ENCODE data around the gene CIT. TPM values are rescaled to one million over a fixed set of nuclear protein-coding genes. Genes with fewer than 3 reads are reported as not detected.

CIT gene
- total and polyA plus RNA-seq, 10 of the 15 experiments (the other 5 are each of a cell fraction or from before 2014, with no cell fraction given), result 1.0 to 38.2 (median 14.9) TPM

- Histone ChIP-seq H3K27me3 (replicated peaks in 1 of 2; ENCODE audit: control insufficient read depth in 2 of 2, insufficient read depth in 2 of 2, low read length in 1 of 2) (no peaks in the 10 kb centered on the region), H3K36me3 (ENCODE audit: control insufficient read depth in 2 of 2, insufficient read depth in 2 of 2, low read length in 1 of 2) (peaks cover 3 to 4% of the 10 kb centered on the region in 2 experiments; a peak in 3 of 4 replicates), H3K79me2 (ENCODE audit: control insufficient read depth, insufficient read depth, low read length) (no peaks in the 10 kb centered on the region), H4K20me1 (ENCODE audit: control insufficient read depth, insufficient read depth) (no peaks in the 10 kb centered on the region), H3K27ac (ENCODE audit: control insufficient read depth, insufficient read depth) (no peak overlapping the region), H3K9me3 (replicated peaks; ENCODE audit: control insufficient read depth, insufficient read depth, low read length) (no peaks in the 10 kb centered on the region), H3K4me2 (ENCODE audit: control insufficient read depth, insufficient read depth) (no peak overlapping the region), H3K4me3 (no peak overlapping the region), H3K9ac (ENCODE audit: control insufficient read depth, insufficient read depth, low read length) (no peak overlapping the region), H3K4me1 (ENCODE audit: control insufficient read depth, insufficient read depth, low read length) (no peaks in the 10 kb centered on the region), H2AFZ (ENCODE audit: control insufficient read depth, low read depth, low read length) (no peak overlapping the region)
- ATAC-seq (no peak), FAIRE-seq (no peak), DNase-seq (ENCODE audit: low read depth, low spot score) (no peak)
- intact Hi-C loops (cut with micrococcal nuclease; ENCODE audit: unreplicated experiment), result no loop called here
- ChIA-PET POLR2A (no interaction called here), SMC1A (ENCODE audit: uncharacterized antibody, unreplicated experiment) (interaction anchor here (1.1 kb wide), 1 partner anchor 8 kb away, joined by 3 read pairs; no protein-coding TSS in a partner anchor), CTCF (no interaction called here), RAD21 (ENCODE audit: unreplicated experiment) (no interaction called here)
- no TSS peak for BruUV-seq (replicated peaks)
- TF ChIP-seq MLLT1 (IDR thresholded peaks at IDR 0.05) (no peak), ZNF592 (IDR thresholded peaks at IDR 0.05) (no peak), PAX5 (IDR thresholded peaks at IDR 0.05; ENCODE audit: borderline replicate concordance, low read depth, low read length) (no peak)
- 97% methylated on average over 8 of the region's 8 CpGs for WGBS (ENCODE audit: insufficient coverage, insufficient replicate concordance, low lambda C conversion rate, missing lambda C conversion rate)
- in situ Hi-C loops (cut with MboI), result no loop called here
These were observed 20.0 kb downstream of the CIT start for GRCh38 chr12:119857041-119857591.
